ENCODE results near the gene LMBR1L. TPM values are rescaled to one million over a fixed set of nuclear protein-coding genes. Genes with fewer than 3 reads are reported as not detected.
A peak's percentile ranks its signal among the peaks of the same experiment; 100 is the strongest.

The LMBR1L gene
- total RNA-seq, 1 experiment from 2014 or later: 9.0 TPM

GRCh38 chr12:49104822-49105221 lies 5.8 kb downstream of the LMBR1L start:
- no peak for DNase-seq (ENCODE audit: low read depth in 1 of 2, low spot score in 2 of 2)
- H3K9me3 ChIP-seq (replicated peaks): no peaks in the 10 kb centered on the region
- no peak overlapping the region for H3K4me3 ChIP-seq
- H3K27ac ChIP-seq: no peak overlapping the region
- peaks cover 32% of the 10 kb centered on the region for H3K36me3 ChIP-seq
- no peaks in the 10 kb centered on the region for H3K27me3 ChIP-seq (replicated peaks)
- H3K4me1 ChIP-seq (replicated peaks): peaks cover 12% of the 10 kb centered on the region

- peaks cover 3% of the 10 kb centered on the region; the same call in 1 of the 2 replicates for H3K27me3 ChIP-seq (replicated peaks)
- peaks cover 41% of the 10 kb centered on the region for H3K36me3 ChIP-seq
- no peaks in the 10 kb centered on the region for H3K9me3 ChIP-seq (replicated peaks)
- DNase-seq (ENCODE audit: low read depth in 1 of 2, low spot score in 2 of 2): no peak
- H3K27ac ChIP-seq: no peak overlapping the region
- no peaks in the 10 kb centered on the region; the same call in 1 of the 2 replicates for H3K4me1 ChIP-seq (replicated peaks)
- H3K4me3 ChIP-seq: no peak overlapping the region
These were observed 10.3 kb downstream of the LMBR1L start for GRCh38 chr12:49100380-49100779.

GRCh38 chr12:49098703-49099102 lies 11.9 kb downstream of the LMBR1L start:
- no peak overlapping the region for H3K27ac ChIP-seq
- peaks cover 7% of the 10 kb centered on the region for H3K4me1 ChIP-seq (replicated peaks)
- H3K4me3 ChIP-seq: no peak overlapping the region
- H3K27me3 ChIP-seq (replicated peaks): peaks cover 20% of the 10 kb centered on the region
- no peak for DNase-seq (ENCODE audit: low read depth in 1 of 2, low spot score in 2 of 2)
- no peaks in the 10 kb centered on the region for H3K9me3 ChIP-seq (replicated peaks)
- peaks cover 29% of the 10 kb centered on the region for H3K36me3 ChIP-seq

- peak; percentile 32 to 54 for DNase-seq (ENCODE audit: low read depth in 1 of 2, low spot score in 2 of 2)
- Histone ChIP-seq H3K4me3 (no peak overlapping the region), H3K4me1 (replicated peaks) (peaks cover 7% of the 10 kb centered on the region), H3K27me3 (replicated peaks) (peaks cover 26% of the 10 kb centered on the region), H3K36me3 (peaks cover 26% of the 10 kb centered on the region), H3K9me3 (replicated peaks) (no peaks in the 10 kb centered on the region), H3K27ac (no peak overlapping the region)
These were observed 12.6 kb downstream of the LMBR1L start for GRCh38 chr12:49098035-49098451.

GRCh38 chr12:49097381-49097780 lies 13.3 kb downstream of the LMBR1L start:
- H3K9me3 ChIP-seq (replicated peaks): no peaks in the 10 kb centered on the region
- H3K27me3 ChIP-seq (replicated peaks): peaks cover 33% of the 10 kb centered on the region
- H3K27ac ChIP-seq: no peak overlapping the region
- H3K4me3 ChIP-seq: no peak overlapping the region
- H3K4me1 ChIP-seq (replicated peaks): peaks cover 8% of the 10 kb centered on the region
- no peak for DNase-seq (ENCODE audit: low read depth in 1 of 2, low spot score in 2 of 2)
- H3K36me3 ChIP-seq: peaks cover 26% of the 10 kb centered on the region

GRCh38 chr12:49094975-49095365 lies 15.7 kb downstream of the LMBR1L start:
- Histone ChIP-seq H3K36me3 (peaks cover 14% of the 10 kb centered on the region), H3K27ac (no peak overlapping the region), H3K27me3 (replicated peaks) (peaks cover 55% of the 10 kb centered on the region), H3K9me3 (replicated peaks) (no peaks in the 10 kb centered on the region), H3K4me3 (no peak overlapping the region), H3K4me1 (replicated peaks) (peaks cover 19% of the 10 kb centered on the region)
- DNase-seq (ENCODE audit: low read depth in 1 of 2, low spot score in 2 of 2): no peak

GRCh38 chr12:49094160-49094974 lies 16.3 kb downstream of the LMBR1L start, which contains the start of gene DHH:
DHH (minus strand) TSS chr12:49094801; CDS start chr12:49094512, 289 bp downstream.
- peaks cover 61% of the 10 kb centered on the region for H3K27me3 ChIP-seq (replicated peaks)
- H3K27ac ChIP-seq: no peak within 1 kb of the TSS
- peaks cover 24% of the 10 kb centered on the region for H3K4me1 ChIP-seq (replicated peaks)
- DNase-seq (ENCODE audit: low read depth in 1 of 2, low spot score in 2 of 2): no peak
- H3K9me3 ChIP-seq (replicated peaks): no peaks in the 10 kb centered on the region
- H3K36me3 ChIP-seq: peaks cover 11% of the 10 kb centered on the region; the same call in 1 of the 2 replicates
- H3K4me3 ChIP-seq: no peak within 1 kb of the TSS

- Histone ChIP-seq H3K9me3 (replicated peaks) (no peaks in the 10 kb centered on the region), H3K4me1 (replicated peaks) (peaks cover 24% of the 10 kb centered on the region), H3K36me3 (peaks cover 11% of the 10 kb centered on the region; the same call in 1 of the 2 replicates), H3K4me3 (no peak overlapping the region), H3K27me3 (replicated peaks) (peaks cover 66% of the 10 kb centered on the region), H3K27ac (no peak overlapping the region)
- DNase-seq (ENCODE audit: low read depth in 1 of 2, low spot score in 2 of 2): no peak
These were observed 16.9 kb downstream of the LMBR1L start for GRCh38 chr12:49093792-49094159.

- H3K27me3 ChIP-seq (replicated peaks): peaks cover 71% of the 10 kb centered on the region
- H3K27ac ChIP-seq: no peak overlapping the region
- no peak for DNase-seq (ENCODE audit: low read depth in 1 of 2, low spot score in 2 of 2)
- H3K9me3 ChIP-seq (replicated peaks): no peaks in the 10 kb centered on the region
- H3K4me1 ChIP-seq (replicated peaks): peaks cover 32% of the 10 kb centered on the region
- no peak overlapping the region for H3K4me3 ChIP-seq
- H3K36me3 ChIP-seq: peaks cover 11% of the 10 kb centered on the region; the same call in 1 of the 2 replicates
These were observed 17.7 kb downstream of the LMBR1L start for GRCh38 chr12:49092816-49093406.

GRCh38 chr12:49092086-49092815 lies 18.4 kb downstream of the LMBR1L start:
- no peaks in the 10 kb centered on the region for H3K9me3 ChIP-seq (replicated peaks)
- H3K27me3 ChIP-seq (replicated peaks): peaks cover 71% of the 10 kb centered on the region
- peaks cover 33% of the 10 kb centered on the region for H3K4me1 ChIP-seq (replicated peaks)
- H3K27ac ChIP-seq: no peak overlapping the region
- H3K36me3 ChIP-seq: peaks cover 5% of the 10 kb centered on the region; the same call in 1 of the 2 replicates
- DNase-seq (ENCODE audit: low read depth in 1 of 2, low spot score in 2 of 2): peak; percentile 22 to 50
- no peak overlapping the region for H3K4me3 ChIP-seq

GRCh38 chr12:49091836-49092085 lies 18.9 kb downstream of the LMBR1L start:
- Histone ChIP-seq H3K9me3 (replicated peaks) (no peaks in the 10 kb centered on the region), H3K27ac (no peak overlapping the region), H3K27me3 (replicated peaks) (peaks cover 71% of the 10 kb centered on the region), H3K4me3 (no peak overlapping the region), H3K36me3 (no peaks in the 10 kb centered on the region; the same call in 1 of the 2 replicates), H3K4me1 (replicated peaks) (peaks cover 33% of the 10 kb centered on the region)
- no peak for DNase-seq (ENCODE audit: low read depth in 1 of 2, low spot score in 2 of 2)

- no peak overlapping the region for H3K4me3 ChIP-seq
- no peak for DNase-seq (ENCODE audit: low read depth in 1 of 2, low spot score in 2 of 2)
- H3K36me3 ChIP-seq: no peaks in the 10 kb centered on the region
- no peaks in the 10 kb centered on the region for H3K9me3 ChIP-seq (replicated peaks)
- peaks cover 71% of the 10 kb centered on the region for H3K27me3 ChIP-seq (replicated peaks)
- no peak overlapping the region for H3K27ac ChIP-seq
- peaks cover 33% of the 10 kb centered on the region for H3K4me1 ChIP-seq (replicated peaks)
These were observed 19.4 kb downstream of the LMBR1L start for GRCh38 chr12:49091056-49091835.
